Ovary (tissue), 3 donors: ENCODE measurements around the gene ANK3.

Experiments
- CTCF ChIP-seq, 3 donors: fragments of 450-650 bp in 2 of 3; fragments of 200-600 bp in 1 of 3; IDR thresholded peaks; one replicate each; pipeline versions ENCODE4 v1.5.1 to v1.8.0; 2016 to 2022; ENCODE audit warnings: antibody characterized with exemption in 3 of 3, mild to moderate bottlenecking in 1 of 3
- EP300 ChIP-seq: sonication (generic); formaldehyde crosslinking; IDR thresholded peaks from one replicate; pipeline ENCODE4 v1.6.1; 2017; ENCODE audit warnings: antibody characterized with exemption
- POLR2A ChIP-seq: fragments of 450-650 bp; IDR thresholded peaks from one replicate; pipeline ENCODE4 v1.6.1; 2017; ENCODE audit warnings: antibody characterized with exemption, mild to moderate bottlenecking, moderate library complexity
- donor health status: DM: no; HTN: no; CAD: no.

GRCh38 chr10:60334991-60335390 lies 54.7 kb downstream of the ANK3 start:
- TF ChIP-seq POLR2A (no peak), CTCF (IDR thresholded peaks at IDR 0.05) (no peak), EP300 (no peak)
